Measurements from ENCODE around the gene GLE1.

DNA sequence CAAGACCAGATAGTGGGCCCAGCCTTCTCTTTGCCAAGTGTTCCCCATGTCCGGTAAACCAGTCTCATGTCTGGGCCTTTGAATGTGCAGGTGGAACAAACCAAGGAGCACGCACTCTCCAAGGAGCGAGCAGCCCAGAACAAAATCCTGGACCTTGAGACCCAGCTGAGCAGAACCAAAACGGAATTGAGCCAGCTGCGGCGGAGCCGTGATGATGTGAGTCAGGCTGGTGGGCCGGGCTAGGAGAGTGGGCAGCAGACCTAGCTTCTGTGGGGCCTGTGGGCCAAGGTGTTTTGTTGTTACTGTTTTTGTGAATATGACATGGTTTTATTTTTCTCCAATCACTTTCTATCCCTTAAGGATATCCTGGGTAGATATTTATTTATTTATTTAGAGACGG is 5.6 kb upstream of the GLE1 start:
- TF ChIP-seq, protein P1, sequence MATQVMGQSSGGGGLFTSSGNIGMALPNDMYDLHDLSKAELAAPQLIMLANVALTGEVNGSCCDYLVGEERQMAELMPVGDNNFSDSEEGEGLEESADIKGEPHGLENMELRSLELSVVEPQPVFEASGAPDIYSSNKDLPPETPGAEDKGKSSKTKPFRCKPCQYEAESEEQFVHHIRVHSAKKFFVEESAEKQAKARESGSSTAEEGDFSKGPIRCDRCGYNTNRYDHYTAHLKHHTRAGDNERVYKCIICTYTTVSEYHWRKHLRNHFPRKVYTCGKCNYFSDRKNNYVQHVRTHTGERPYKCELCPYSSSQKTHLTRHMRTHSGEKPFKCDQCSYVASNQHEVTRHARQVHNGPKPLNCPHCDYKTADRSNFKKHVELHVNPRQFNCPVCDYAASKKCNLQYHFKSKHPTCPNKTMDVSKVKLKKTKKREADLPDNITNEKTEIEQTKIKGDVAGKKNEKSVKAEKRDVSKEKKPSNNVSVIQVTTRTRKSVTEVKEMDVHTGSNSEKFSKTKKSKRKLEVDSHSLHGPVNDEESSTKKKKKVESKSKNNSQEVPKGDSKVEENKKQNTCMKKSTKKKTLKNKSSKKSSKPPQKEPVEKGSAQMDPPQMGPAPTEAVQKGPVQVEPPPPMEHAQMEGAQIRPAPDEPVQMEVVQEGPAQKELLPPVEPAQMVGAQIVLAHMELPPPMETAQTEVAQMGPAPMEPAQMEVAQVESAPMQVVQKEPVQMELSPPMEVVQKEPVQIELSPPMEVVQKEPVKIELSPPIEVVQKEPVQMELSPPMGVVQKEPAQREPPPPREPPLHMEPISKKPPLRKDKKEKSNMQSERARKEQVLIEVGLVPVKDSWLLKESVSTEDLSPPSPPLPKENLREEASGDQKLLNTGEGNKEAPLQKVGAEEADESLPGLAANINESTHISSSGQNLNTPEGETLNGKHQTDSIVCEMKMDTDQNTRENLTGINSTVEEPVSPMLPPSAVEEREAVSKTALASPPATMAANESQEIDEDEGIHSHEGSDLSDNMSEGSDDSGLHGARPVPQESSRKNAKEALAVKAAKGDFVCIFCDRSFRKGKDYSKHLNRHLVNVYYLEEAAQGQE (IDR thresholded peaks at IDR 0.05; ENCODE audit: insufficient replicate concordance, low read depth): no peak
- TF ChIP-seq, protein P2, sequence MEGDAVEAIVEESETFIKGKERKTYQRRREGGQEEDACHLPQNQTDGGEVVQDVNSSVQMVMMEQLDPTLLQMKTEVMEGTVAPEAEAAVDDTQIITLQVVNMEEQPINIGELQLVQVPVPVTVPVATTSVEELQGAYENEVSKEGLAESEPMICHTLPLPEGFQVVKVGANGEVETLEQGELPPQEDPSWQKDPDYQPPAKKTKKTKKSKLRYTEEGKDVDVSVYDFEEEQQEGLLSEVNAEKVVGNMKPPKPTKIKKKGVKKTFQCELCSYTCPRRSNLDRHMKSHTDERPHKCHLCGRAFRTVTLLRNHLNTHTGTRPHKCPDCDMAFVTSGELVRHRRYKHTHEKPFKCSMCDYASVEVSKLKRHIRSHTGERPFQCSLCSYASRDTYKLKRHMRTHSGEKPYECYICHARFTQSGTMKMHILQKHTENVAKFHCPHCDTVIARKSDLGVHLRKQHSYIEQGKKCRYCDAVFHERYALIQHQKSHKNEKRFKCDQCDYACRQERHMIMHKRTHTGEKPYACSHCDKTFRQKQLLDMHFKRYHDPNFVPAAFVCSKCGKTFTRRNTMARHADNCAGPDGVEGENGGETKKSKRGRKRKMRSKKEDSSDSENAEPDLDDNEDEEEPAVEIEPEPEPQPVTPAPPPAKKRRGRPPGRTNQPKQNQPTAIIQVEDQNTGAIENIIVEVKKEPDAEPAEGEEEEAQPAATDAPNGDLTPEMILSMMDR (IDR thresholded peaks at IDR 0.05; ENCODE audit: insufficient read depth, low read length): no peak
- no peak for TF ChIP-seq SPI1 (IDR thresholded peaks at IDR 0.05; ENCODE audit: borderline replicate concordance, low read depth)
- no peak for TF ChIP-seq POLR2AphosphoS5 (IDR thresholded peaks at IDR 0.05; ENCODE audit: low read depth)
- TF ChIP-seq GABPA (IDR thresholded peaks at IDR 0.05; ENCODE audit: low read depth): no peak

Measured in HL-60 (cell line).